WTC11 (cell line): ENCODE results near the gene ERBB4.

Source experiments
- CTCF ChIP-seq: fragments of 200-600 bp; IDR thresholded peaks from 2 replicates; pipeline ENCODE4 v1.8.0; 2022; ENCODE audit warnings: antibody characterized with exemption
- PRRX2 ChIP-seq: fragments of 250-450 bp; sonication (Bioruptor Pico); IDR thresholded peaks from 2 replicates; pipeline ENCODE4 v1.8.0; 2021; ENCODE audit warnings: mild to moderate bottlenecking
- TCF7 ChIP-seq: sonication (generic); formaldehyde crosslinking; IDR thresholded peaks from 2 replicates; pipeline ENCODE4 v1.8.0; 2022; ENCODE audit warnings: mild to moderate bottlenecking, low read depth, missing genetic modification reagents, moderate library complexity
- TF ChIP-seq, protein P1 (sequence below): sonication (generic); formaldehyde crosslinking; IDR thresholded peaks from 2 replicates; pipeline ENCODE4 v1.8.1; 2023; ENCODE audit warnings: mild to moderate bottlenecking, missing genetic modification reagents, moderate library complexity

DNA sequence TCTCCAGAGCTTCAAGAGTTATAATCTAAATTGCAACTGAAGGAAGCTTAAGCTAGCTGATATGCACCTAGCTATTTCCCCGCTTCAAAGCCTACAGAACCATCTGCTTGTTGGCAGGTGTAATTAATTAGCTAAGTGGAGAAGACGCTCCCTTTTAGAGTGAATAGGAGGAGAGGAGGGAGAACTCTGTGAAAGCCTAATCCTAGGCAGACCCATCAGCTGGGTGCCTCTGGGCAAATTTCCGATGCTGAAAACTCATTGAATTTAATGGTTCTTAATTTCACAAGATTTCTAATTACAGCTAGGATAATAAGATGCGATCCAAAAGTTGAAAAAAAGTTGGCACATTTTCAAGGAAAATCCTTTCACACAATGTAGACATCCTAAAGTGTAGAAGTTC, 735.9 kb downstream of the ERBB4 start:
- TF ChIP-seq CTCF: no peak
- TF ChIP-seq PRRX2: no peak
- TF ChIP-seq, protein P1, sequence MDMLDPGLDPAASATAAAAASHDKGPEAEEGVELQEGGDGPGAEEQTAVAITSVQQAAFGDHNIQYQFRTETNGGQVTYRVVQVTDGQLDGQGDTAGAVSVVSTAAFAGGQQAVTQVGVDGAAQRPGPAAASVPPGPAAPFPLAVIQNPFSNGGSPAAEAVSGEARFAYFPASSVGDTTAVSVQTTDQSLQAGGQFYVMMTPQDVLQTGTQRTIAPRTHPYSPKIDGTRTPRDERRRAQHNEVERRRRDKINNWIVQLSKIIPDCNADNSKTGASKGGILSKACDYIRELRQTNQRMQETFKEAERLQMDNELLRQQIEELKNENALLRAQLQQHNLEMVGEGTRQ: no peak
- TF ChIP-seq TCF7: no peak
